GM12864 (cell line): ENCODE data around the gene RGS11.

Source experiments
- DNase-seq: peaks from one replicate; pipeline ENCODE4 v3.0.0-alpha.2; 2011; ENCODE audit warnings: low read depth
- H3K4me3 ChIP-seq: 2 replicates; pipeline ENCODE4 v1.5.1; 2011; ENCODE audit warnings: mild to moderate bottlenecking, low read depth, low read length, control low read depth
- TF ChIP-seq, protein P1 (sequence below): IDR thresholded peaks from 2 replicates; pipeline ENCODE4 v1.5.1; 2011; ENCODE audit warnings: low read depth, mild to moderate bottlenecking, moderate library complexity, low read length, control low read depth, inconsistent platforms; ENCODE audit errors: missing control alignments

RGS11 gene

DNA sequence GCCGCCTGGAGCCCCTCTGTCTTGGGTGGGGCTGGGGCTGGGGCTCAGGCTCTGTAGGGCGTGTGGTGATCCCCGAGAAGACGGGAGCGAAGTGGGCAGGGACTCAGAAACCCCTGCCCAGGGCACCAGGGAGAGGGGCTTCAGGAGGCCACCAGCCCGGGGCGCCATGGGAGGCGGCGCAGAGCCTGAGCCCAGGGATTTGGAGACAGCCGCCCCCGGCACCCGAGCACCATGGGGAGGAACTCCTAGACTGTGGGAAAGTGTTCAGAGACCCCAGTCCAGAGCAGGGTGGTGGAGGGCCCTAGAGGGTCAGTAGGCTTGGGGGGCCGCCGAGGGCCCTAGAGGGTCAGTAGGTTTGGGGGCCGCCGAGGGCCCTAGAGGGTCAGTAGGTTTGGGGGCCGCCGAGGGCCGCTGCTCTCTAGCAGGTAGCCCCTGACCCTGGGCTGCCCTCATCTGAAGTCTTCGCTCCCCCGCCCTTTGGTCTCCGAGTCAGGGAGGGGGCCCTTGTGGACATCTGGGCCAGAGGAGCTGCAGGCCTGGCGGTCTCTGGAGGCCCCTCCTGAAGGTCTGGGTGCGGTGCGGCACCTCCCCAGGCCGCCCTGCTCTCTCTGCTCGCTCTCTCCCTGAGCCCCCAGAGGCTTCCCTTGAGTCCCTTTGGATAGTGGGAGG is 5.4 kb upstream of the RGS11 start:
- DNase-seq = no peak
- TF ChIP-seq, protein P1, sequence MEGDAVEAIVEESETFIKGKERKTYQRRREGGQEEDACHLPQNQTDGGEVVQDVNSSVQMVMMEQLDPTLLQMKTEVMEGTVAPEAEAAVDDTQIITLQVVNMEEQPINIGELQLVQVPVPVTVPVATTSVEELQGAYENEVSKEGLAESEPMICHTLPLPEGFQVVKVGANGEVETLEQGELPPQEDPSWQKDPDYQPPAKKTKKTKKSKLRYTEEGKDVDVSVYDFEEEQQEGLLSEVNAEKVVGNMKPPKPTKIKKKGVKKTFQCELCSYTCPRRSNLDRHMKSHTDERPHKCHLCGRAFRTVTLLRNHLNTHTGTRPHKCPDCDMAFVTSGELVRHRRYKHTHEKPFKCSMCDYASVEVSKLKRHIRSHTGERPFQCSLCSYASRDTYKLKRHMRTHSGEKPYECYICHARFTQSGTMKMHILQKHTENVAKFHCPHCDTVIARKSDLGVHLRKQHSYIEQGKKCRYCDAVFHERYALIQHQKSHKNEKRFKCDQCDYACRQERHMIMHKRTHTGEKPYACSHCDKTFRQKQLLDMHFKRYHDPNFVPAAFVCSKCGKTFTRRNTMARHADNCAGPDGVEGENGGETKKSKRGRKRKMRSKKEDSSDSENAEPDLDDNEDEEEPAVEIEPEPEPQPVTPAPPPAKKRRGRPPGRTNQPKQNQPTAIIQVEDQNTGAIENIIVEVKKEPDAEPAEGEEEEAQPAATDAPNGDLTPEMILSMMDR = no peak
- H3K4me3 ChIP-seq = no peak overlapping the region

DNA sequence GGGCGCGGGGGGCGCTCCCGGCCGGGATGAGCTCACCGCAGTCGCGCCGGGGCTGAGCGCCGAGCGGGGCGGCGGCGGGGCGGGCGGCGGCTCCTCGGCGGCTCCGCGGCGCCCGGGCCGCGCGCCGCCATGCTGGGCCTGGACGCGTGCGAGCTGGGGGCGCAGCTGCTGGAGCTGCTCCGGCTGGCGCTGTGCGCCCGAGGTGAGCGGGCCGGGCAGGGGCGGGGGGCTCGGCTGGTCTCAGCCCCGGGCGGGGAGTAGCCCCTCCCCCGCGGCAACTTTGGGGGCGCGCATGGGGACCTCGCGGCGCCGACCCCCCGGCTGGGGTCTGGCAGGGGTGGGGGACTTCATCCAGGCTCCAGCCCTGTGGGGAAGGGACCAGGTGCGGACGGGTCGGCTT is 4.8 kb upstream of the RGS11 start, which contains the start of gene ARHGDIG:
TSS of gene ARHGDIG (plus strand) at position 40 of the 400 bp plus-strand sequence. CDS start at position 130, 90 bp downstream.
- DNase-seq = no peak
- H3K4me3 ChIP-seq = no peak within 1 kb of the TSS
- TF ChIP-seq, protein P1 = no peak

DNA sequence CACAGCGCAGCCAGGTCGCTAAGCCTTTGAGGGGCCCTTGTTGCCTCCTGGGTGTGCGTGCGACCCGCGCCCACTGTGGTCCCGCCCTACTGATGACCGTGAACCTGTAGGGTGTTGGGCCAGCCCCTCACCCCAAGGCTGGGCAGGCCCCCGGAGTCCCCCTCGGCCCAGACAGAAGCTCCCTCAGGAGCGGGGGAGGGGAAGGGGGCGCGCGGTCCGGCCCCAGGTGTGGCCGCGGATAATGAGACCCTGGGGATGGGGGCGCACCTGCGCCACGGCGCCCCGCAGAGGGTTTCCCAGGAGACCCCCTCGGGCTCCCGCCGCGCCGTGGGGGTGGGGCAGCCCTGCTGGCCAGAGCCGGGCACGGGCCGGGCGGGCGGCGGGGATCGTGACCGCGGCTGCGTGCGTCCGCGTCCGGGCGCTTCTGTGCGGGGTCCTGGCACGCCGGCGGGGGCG is 4.3 kb upstream of the RGS11 start:
- no peak for DNase-seq
- TF ChIP-seq, protein P1 = no peak
- H3K4me3 ChIP-seq = no peak overlapping the region

DNA sequence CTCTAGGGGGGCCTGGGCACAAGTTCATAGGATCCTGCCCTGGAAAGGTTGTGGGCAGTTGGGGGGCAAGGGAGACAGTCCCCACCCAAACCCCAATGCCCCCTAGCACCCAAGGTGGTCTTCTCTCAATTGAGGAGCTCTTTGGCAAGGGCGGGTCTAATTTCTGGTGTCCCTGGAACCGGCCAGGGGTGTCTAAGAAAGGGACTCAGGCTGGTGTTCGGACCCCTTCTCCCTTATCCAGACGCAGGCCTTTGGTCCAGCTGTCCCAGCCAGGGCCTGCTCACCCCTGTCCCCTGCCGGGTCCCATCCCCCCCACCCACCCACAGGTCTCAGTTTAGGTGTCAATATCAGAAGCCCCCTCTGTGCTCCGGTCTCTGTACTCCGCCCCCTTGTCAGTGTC is 3.8 kb upstream of the RGS11 start:
- no peak for DNase-seq
- TF ChIP-seq, protein P1 = no peak
- H3K4me3 ChIP-seq = no peak overlapping the region

DNA sequence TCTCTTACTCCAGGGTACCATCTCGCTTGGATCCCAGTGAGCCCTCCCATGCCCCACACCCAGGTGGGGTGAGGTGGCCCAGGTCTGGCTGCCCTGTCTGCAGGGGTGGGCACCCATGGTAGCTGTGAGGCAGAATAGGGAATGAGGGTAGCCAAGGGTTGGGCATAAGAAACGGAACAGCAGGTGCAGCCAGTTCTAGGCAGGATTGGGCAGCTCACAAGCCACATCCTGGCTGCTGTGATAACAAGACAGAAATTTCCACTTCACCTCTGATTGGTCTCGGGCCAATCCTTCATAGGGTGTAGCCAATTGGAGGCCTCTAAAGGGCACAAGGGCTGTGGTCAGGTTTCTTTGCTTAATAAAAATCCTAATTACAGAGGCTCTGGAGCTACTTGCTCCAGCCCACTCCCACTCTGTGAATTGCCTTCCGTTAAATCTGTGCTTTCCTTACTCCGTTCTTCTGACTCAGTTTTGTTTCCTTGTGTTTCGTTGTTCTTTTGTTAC is 3.2 kb upstream of the RGS11 start:
- H3K4me3 ChIP-seq = no peak overlapping the region
- no peak for DNase-seq
- TF ChIP-seq, protein P1 = no peak

DNA sequence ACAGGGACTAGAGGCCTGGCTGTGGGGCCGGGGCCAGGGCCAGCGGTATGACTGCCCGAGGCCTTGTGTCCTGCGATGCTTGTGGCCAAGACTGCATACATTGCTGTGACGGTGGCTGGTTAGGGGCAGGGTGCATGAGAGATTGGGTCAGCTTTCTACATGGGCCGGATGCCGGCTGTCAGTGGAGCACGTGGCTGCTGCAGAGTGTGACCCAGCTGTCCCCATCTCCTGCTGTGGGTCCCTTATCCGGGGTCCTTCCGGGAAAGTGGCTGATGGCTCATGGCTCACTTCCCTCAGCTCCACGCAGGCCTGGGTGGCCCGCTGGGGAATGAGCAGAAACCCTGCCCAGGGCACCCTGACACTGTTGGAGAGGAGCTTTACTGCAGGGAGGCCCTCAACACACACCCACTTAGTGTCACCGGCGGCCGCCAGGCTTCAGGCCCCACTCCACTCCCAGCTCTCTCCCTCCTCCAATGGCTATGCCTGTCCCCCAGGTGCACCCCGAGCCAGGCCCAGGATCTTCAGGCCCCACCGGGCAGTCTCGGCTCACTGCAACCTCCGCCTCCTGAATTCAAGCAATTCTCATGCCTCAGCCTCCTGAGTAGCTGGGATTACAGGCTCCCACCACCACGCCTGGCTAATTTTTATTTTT is 808 bp upstream of the RGS11 start:
- TF ChIP-seq, protein P1 = no peak
- no peak overlapping the region for H3K4me3 ChIP-seq
- DNase-seq = no peak
